Epithelial cell of prostate (primary cell): ENCODE measurements around the gene ZNF175.

Experiments
- DNase-seq: peaks from one replicate; pipeline ENCODE4 v3.0.0-alpha.2; 2011; ENCODE audit warnings: low read depth, low spot score
- H3K27ac ChIP-seq: fragments of 450-650 bp; 2 replicates; pipeline ENCODE4 v1.5.1; 2017; ENCODE audit warnings: mild to moderate bottlenecking

Gene ZNF175

DNA sequence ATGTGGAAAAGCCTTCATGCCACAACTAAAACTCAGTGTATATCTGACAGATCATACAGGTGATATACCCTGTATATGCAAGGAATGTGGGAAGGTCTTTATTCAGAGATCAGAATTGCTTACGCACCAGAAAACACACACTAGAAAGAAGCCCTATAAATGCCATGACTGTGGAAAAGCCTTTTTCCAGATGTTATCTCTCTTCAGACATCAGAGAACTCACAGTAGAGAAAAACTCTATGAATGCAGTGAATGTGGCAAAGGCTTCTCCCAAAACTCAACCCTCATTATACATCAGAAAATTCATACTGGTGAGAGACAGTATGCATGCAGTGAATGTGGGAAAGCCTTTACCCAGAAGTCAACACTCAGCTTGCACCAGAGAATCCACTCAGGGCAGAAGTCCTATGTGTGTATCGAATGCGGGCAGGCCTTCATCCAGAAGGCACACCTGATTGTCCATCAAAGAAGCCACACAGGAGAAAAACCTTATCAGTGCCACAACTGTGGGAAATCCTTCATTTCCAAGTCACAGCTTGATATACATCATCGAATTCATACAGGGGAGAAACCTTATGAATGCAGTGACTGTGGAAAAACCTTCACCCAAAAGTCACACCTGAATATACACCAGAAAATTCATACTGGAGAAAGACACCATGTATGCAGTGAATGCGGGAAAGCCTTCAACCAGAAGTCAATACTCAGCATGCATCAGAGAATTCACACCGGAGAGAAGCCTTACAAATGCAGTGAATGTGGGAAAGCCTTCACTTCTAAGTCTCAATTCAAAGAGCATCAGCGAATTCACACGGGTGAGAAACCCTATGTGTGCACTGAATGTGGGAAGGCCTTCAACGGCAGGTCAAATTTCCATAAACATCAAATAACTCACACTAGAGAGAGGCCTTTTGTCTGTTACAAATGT lies 16.4 kb downstream of the ZNF175 start:
- H3K27ac ChIP-seq = no peak overlapping the region
- DNase-seq = no peak

DNA sequence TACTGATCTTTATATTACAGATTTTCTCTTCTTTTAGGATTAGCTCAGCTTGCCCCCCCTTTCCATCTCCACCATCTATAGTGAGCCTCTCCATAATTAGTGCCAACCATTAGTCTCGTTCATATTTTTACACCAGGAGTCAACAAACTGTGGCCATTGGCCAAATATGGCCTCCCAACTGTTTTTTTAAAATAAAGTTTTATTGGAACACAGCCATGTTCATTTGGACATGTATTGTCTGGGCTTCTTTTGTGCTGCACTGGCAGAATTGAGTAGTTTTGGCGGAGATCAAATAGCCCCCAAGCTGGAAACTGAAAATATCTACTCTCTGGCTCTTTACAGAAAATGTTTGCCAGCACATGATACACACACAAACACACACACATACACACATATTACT lies 18.4 kb downstream of the ZNF175 start:
- no peak for DNase-seq
- H3K27ac ChIP-seq = no peak overlapping the region

- H3K27ac ChIP-seq = no peak overlapping the region
- no peak for DNase-seq
Measured at GRCh38 chr19:51590441-51590840, 19.4 kb downstream of the ZNF175 start.

DNA sequence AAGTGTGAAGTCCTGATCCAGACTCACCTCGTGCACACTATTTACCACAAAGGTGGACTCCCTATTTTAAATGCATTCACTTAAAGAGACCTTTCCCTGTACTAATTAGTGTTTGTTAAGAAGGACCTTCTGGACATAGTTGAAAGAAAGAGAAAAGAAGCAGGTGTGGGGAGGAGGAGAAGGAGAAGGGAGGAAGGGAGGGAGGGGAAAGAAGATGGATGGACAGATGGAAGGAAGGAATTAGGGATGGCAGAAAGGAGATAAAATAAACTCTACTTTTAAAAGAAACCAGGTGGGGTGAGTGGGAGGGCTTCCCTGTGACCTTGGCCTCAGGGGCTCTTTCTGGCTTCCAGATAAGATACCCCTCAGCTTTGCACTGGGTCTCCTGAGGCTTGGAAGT lies 21.4 kb downstream of the ZNF175 start:
- no peak for DNase-seq

GRCh38 chr19:51593138-51593890 lies 22.2 kb downstream of the ZNF175 start:
- H3K27ac ChIP-seq = no peak overlapping the region

More for the DNA sequence above, 21.4 kb downstream of the ZNF175 start:
- no peak overlapping the region for H3K27ac ChIP-seq

DNA sequence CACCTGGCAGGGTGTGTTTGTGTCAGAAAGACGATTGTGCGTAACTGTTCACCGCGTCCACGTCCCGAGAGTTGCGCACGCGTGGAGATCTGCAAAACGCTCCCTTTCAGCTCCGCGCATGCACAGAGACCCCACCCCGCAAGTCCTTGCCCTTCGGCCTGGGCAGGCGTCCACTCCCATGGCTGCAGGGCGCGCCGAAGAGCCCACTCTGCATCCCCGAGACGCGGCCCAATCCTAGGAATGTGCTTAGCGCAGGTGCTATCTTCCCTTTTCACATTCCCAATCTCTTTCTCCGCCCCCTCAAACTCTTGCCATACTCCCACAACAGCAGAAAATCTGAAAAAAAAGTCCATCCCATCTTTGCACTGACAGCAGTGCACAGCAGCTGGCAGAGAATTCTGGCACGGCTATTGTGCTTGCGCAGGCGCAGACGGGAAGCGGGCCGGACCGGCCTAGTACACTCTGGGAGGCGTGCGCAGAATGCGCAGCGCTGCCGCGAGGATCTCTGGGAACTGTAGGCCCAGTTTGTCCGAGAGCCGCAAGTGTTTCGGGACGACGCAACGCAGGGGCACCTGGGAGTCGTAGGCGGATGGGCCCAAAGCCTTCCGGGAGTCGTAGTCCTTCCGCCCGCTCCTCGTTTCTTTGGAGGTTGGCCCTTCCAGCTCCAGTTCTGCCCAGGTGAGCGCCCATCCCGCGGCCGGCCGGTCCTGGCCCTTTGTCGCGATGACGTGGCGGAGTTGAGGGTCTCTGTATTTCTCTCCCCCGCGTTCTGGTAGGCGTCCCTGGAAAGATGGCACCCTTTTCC lies 23.1 kb downstream of the ZNF175 start:
- DNase-seq = peak; percentile 87
- H3K27ac ChIP-seq = no peak overlapping the region

More at GRCh38 chr19:51593138-51593890, 22.2 kb downstream of the ZNF175 start:
- no peak for DNase-seq

GRCh38 chr19:51594774-51595109 lies 23.7 kb downstream of the ZNF175 start:
- H3K27ac ChIP-seq = no peak overlapping the region
- DNase-seq = no peak

DNA sequence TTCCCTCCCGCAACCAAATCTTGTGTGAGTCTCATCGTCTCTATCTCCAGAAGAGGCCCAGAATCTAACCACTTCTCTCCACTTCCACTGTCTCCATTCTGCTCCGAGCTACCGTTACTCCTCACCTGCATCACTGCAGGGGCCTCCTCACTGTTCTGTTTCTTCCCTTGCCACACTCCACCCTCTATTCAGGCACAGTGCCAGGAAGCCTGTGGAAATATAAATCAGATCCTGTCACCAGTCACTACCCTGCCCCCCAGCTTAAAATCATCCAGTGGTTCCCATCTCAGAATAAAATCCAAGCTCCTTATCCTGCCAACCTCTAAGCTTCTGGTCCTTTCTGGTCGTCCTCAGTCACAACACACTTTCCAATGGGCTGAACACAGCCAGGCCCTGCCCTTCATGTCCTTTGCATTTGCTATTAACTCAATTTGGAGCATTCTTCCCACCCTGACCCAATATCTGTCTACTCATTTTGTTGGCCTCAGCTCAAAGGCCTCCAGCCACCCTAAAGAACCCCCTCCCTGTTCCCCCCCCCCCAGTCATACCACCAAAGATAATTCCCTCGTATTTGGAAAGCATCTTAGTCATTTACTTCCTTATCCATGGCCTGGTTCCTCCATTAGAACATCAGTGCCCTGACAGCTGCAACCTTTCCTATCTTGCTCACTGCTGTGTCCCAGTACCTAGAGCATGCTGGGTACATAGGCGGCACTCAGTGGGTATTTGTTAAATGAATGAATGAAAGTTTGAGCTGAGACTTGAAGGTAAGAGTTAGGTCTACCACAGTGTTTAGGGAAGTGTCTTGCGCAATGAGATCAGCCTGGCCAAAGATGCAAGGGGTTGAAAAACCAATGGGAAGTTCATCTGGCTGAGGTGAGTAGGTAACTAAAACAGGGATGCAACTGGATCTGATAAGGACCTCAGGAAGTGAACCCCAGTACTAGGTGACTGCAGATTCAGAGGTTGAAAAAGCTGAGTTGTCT lies 24.4 kb downstream of the ZNF175 start:
- no peak for DNase-seq
- H3K27ac ChIP-seq = no peak overlapping the region

- DNase-seq = no peak
- H3K27ac ChIP-seq = no peak overlapping the region
Measured at GRCh38 chr19:51598159-51598915, 27.3 kb downstream of the ZNF175 start.

DNA sequence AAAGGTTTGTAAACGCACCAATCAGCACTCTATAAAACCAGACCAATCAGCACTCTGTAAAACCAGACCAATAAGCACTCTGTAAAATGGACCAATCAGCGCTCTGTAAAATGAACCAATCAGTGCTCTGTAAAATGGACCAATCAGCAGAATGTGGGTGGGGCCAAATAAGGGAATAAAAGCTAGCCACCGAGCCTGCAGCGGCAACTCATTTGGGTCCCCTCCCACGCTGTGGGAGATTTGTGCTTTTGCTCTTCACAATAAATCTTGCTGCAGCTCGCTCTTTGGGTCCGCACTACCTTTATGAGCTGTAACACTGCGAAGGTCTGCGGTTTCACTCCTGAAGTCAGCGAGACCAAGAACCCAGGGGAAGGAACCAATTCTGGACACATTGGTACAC lies 28.0 kb downstream of the ZNF175 start:
- no peak overlapping the region for H3K27ac ChIP-seq
- no peak for DNase-seq

DNA sequence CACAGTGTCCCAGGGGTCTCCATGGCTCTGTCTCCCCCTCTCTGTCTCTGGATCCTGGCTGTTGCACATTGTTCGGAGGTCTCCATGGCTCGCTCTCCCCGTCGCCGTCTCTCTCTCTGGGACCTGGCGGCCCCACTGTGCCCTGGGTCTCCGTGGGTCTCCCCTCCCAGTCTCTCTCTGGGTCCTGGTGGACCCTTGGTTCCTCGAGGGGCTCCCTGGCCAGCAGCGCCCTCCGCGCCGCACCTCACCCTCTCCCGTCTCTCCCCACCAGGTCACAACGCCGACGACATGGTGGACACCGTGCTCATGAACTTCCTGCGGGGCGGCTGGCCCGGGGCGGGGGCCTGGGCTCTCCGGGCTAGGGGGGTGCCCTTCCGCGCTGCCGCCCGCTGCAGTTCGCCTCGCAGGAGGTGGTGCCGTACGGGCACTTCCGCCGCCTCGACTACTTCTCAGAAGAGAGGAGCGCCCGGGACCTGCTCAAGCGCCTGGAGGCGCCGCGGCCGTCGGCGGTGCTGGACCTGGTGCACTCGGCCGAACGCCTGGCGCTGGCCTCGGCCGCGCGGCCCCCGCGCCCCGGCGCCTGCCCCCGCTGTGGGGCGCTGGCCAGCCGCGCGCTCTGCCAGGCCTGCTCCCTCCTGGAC lies 30.0 kb downstream of the ZNF175 start:
- DNase-seq = no peak

DNA sequence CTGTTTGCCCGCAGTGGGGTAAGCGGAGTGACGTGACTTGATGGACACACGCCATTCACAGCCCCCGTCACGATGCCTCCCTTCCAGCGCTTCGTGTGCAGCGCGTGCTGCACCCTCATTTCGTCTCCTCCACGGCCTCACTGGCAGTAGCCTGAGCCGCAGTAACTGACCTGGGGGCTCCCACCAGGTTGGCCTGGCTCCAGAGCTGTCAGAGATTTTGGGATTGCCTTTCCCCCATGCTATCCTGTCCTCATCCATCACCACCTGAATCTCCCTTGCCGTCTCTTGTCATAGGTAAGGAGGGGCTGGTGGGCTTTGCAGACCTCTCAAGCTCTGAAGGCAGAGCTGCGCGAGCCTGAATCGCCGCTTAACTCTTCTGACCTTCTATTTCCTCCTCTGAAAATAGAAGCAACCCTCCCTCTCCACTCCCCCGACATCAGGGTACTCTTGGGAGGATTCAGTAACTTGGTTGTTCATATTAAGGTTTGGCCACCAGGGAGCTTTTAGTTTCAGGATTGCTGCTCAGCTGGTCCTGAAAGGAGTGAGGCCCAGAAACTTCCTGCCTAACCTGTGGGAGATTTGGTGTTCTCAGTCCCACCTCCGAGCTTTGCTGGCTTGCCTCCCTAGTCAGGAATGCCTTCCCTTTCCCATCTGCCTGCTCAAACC lies 31.2 kb downstream of the ZNF175 start:
- no peak overlapping the region for H3K27ac ChIP-seq
- no peak for DNase-seq

More for the DNA sequence above, 30.0 kb downstream of the ZNF175 start:
- no peak overlapping the region for H3K27ac ChIP-seq

DNA sequence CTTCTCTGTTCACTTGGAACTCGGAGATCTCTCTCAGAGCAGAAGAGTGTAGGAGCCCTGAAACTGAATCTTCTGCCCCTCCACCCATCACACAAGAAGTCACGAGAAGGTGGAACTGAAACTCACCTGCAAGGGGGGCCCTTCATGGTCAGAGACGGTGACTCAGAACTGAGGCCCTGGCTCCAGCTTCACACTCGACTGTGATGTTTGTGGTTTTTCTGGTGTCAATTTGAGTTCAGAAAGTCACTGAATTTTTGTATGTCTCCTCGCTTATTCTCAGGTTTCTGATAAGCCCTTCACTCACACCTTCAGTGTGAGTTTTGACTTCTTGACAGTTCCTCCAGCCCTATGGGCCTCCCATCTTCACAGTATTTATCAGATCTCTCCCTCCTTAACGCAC lies 36.0 kb downstream of the ZNF175 start:
- no peak for DNase-seq
- no peak overlapping the region for H3K27ac ChIP-seq

- DNase-seq = peak; percentile 33
- no peak overlapping the region for H3K27ac ChIP-seq
Measured at GRCh38 chr19:51607920-51608562, 37.0 kb downstream of the ZNF175 start.

DNA sequence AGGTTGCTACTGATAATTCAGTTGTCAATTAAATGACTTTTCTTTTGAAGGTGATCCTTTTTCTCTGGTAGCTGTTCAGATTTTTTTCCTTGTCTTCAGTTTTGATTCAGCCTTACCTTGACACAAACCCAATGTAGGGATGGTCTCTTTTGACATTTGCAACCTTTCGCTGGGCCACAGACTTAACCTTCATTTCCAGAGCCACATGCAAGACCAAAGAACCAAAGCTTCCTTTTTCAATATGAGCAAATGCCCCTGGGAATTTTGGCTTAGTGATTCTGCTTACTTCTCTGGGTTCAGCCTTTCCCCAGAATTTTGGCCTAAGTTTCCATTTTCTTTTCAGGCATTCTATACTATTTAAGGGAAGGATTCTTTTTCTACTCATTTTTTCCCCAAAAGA lies 39.5 kb downstream of the ZNF175 start:
- no peak for DNase-seq
- H3K27ac ChIP-seq = no peak overlapping the region

- DNase-seq = no peak
- no peak overlapping the region for H3K27ac ChIP-seq
Measured at GRCh38 chr19:51614789-51615188, 43.7 kb downstream of the ZNF175 start.

GRCh38 chr19:51615991-51616390 lies 44.9 kb downstream of the ZNF175 start:
- H3K27ac ChIP-seq = no peak overlapping the region
- DNase-seq = no peak
